C1 segment of cervical spinal cord (tissue), 14 donors: ENCODE measurements around the gene SRPK2.
A peak's percentile ranks its signal among the peaks of the same experiment; 100 is the strongest.
"Not testable (repeated sequence)": the region's sequence is repeated elsewhere in the genome, so short reads cannot be mapped to it uniquely, and the experiment has no call there.

Experiments used
- DNase-seq, 14 donors: peaks; one replicate each; lab custom pipeline; 2025; lab: John Stamatoyannopoulos, UW

The SRPK2 gene

DNA sequence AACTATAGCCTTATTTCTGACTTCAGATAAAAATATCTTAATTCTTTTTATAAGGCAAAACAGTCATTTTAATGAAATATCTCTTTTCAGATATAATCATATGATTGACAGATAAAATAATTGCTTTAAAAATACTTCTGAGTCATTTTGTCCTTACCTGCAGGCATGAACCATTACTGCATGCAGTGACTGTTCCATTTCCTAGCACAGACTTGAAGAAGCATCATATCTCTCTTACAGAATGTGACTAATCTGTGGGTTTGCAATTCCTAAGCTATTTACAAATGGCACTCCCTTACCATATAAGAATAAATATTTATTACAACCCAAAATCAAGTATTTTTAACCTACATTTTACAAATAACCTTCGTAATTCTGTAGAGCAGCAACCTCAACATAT is 120.7 kb downstream of the SRPK2 start:
- DNase-seq, result peak in 1 of 14 donors; percentile 41

- DNase-seq, result peak in 1 of 14 donors; percentile 7
These were observed 121.5 kb downstream of the SRPK2 start for GRCh38 chr7:105267244-105267643.

DNA sequence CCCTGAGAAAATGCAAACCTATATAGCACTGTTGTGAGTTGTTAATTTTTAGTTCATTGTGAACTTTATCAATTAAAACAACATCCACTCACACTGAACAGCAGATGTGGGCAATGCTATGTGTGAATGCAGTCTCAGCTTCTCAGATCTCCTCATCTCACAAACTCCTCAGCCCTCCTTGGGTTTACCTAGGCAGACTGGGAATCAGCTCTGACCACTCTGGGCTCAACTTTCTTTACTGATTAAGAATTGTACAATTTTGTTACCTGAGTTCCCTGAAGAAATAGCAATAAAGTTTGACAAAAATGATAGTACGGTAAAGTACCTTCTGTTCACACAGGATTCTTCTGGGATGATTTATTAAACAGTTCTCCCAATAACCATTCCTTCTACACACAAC is 124.0 kb downstream of the SRPK2 start:
- no peak for DNase-seq

DNA sequence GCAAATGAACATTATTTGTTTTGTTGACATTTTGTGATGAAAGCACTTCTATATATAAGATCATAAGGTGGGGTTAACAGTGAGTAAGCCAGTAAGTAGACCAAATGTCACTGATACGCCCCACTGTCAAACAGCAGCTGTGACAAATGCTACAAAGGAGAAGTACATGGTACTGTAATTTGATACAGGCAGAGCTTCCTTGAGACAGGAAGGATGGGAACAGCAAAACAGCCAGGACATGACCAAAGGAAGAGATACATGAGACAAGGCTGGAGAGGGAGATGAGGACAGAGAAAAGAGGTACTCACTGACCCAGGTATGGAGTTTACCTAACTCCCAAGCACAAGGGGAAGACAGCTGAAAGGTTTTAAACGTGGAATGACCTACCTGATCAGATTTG is 127.0 kb downstream of the SRPK2 start:
- DNase-seq, result no peak

DNA sequence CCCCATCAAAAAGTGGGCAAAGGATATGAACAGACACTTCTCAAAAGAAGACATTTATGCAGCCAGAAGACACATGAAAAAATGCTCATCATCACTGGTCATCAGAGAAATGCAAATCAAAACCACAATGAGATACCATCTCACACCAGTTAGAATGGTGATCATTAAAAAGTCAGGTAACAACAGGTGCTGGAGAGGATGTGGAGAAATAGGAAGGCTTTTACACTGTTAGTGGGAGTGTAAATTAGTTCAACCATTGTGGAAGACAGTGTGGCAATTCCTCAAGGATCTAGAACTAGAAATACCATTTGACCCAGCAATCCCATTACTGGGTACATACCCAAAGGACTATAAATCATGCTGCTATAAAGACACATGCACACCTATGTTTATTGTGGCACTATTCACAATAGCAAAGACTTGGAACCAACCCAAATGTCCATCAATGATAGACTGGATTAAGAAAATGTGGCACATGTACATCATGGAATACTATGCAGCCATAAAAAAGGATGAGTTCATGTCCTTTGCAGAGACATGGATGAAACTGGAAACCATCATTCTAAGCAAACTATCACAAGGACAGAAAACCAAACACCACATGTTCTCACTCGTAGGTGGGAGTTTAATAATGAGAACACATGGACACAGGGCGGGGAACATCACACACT is 128.4 kb downstream of the SRPK2 start:
- DNase-seq, result not testable (repeated sequence)

DNA sequence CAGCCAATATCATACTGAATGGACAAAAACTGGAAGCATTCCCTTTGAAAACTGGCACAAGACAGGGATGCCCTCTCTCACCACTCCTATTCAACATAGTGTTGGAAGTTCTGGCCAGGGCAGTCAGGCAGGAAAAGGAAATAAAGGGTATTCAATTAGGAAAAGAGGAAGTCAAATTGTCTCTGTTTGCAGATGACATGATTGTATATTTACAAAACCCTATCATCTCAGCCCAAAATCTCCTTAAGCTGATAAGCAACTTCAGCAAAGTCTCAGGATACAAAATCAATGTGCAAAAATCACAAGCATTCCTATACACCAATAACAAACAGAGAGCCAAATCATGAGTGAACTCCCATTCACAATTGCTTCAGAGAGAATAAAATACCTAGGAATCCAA is 129.8 kb downstream of the SRPK2 start:
- DNase-seq, result not testable (repeated sequence)

GRCh38 chr7:105257338-105257737 is 131.4 kb downstream of the SRPK2 start:
- no peak for DNase-seq

- DNase-seq, result no peak
These were observed 131.9 kb downstream of the SRPK2 start for GRCh38 chr7:105256761-105257231.

- DNase-seq, result no peak
These were observed 138.0 kb downstream of the SRPK2 start for GRCh38 chr7:105250706-105251105.

DNA sequence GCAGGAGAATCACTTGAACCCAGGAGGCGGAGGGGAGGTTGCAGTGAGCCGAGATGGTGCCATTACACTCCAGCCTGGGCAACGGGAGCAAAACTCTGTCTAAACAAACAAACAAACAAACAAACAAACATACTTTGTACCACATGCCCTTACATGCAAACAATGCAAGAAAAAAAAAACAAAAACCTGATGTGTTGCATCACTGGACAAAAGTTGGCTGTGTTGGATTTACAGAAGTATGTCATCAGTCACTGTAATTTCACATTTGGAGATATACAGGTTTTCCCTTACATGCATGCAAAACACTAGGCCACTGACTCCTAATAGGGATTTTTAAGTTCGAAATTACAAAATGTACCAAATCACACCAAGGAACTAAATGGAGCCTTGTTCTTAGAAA is 138.5 kb downstream of the SRPK2 start:
- no peak for DNase-seq

DNA sequence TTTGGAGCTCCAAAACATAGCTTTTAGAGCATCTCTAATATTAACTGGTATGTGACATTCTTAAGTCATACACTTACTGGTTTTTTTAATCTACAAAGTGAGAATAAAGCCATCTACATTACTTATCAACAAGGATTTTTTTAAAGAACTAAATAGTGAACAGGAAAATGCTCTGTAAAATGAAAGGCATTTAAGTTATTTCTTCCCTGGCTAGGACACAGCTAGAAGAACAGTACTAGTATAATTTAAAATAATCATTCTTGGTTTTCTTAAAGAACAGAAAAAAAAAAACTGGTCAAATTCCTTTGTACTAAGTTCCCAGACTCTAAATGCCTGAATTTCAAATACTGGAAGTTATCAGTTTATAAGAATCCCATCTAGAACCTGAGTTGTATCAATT is 139.5 kb downstream of the SRPK2 start:
- no peak for DNase-seq

GRCh38 chr7:105246679-105247078 is 142.0 kb downstream of the SRPK2 start:
- no peak for DNase-seq

- DNase-seq, result no peak
These were observed 142.5 kb downstream of the SRPK2 start for GRCh38 chr7:105246256-105246655.

DNA sequence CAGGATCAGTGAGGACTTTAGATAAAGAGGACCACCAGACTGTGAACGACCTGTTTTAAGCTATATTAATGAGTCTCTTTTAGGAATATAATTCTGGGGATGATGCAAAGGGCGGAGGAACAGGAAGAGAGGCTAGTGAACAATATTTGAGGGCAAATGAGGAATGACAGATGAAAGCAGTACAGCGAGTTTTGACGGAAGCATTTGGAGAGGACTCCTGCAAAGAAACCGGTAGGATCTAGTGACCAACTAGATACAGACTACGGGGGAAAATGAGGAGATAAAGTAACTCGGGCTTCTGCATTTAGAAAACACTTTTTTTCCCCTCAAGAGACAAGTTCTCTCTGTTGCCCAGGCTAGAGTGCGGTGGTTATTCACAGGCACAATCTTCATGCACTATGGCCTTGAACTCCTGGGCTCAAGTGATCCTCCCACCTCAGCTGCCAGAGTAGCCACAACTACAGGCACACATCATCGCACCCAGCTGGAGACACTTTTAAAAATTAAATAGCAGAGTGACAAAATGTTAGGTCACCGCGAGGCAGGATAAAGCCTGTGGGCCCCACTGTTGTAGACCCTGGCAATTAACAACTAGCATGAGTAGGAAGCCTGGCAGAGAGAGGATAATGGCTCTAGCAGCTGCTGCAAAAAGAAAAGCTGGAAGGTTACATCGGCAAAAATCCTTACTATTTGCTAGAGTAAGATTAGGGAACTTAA is 143.2 kb downstream of the SRPK2 start:
- no peak for DNase-seq

- DNase-seq, result no peak
These were observed 144.1 kb downstream of the SRPK2 start for GRCh38 chr7:105244594-105244993.

- DNase-seq, result no peak
These were observed 147.5 kb downstream of the SRPK2 start for GRCh38 chr7:105241198-105241597.

- no peak for DNase-seq
These were observed 150.4 kb downstream of the SRPK2 start for GRCh38 chr7:105238198-105238765.

DNA sequence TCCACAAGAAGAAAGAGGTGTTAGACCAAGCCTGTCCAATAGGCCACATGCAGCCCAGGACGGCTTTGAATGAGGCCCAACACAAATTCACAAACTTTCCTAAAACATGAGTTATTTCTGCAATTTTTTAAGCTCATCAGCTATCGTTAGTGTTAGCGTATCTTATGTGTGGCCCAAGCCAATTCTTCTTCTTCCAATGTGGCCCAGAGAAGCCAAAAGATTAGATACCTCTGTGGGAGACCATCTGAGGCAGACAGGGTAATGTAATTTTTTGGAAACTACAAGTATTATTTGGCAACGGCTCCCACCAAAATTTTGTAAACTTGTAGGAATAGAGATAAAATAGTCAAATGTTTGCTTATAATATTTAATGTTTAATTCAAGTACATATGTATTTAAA is 153.8 kb downstream of the SRPK2 start:
- DNase-seq, result no peak

- not testable (repeated sequence) for DNase-seq
These were observed 155.9 kb downstream of the SRPK2 start for GRCh38 chr7:105232829-105233291.

GRCh38 chr7:105230486-105230885 is 158.2 kb downstream of the SRPK2 start:
- no peak for DNase-seq

DNA sequence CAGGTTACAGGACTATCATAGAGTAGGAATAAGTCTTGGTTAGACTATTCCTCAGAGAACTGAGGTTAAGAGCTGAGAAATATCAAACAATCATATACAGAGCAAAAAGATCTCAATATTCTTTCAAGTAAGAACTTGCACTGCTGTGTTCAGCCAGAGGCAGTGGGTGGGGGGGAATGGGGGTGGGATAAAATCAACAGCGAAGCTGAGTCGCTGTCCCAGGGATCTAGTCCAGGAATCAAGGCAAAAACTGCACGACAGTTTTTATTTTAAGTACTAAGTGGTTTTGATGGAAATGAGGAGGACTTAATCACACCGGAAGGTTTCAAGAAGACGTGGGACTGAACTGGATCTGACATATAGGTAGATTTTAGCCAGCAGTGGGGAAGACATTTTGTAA is 159.1 kb downstream of the SRPK2 start:
- no peak for DNase-seq

DNA sequence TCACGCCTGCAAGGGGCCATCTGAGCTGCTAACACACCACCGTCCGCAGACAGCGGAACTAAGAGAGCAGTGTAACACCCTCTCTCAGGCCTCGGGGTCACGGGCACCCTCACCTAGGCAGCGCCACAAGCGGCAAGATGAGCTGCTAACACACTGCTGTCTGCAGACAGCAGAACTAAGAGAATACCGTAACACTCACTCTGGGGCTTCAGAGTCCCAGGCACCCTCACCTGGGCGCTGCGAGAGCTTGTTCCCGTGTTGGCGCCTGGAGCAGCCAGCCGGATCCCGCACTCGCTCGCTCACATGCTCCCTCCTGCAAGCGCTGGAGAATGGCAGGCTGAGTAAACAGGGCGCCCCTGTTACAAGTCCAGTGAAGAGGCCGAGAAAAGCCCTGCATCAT is 160.2 kb downstream of the SRPK2 start:
- peak in 1 of 14 donors; percentile 21 for DNase-seq

DNA sequence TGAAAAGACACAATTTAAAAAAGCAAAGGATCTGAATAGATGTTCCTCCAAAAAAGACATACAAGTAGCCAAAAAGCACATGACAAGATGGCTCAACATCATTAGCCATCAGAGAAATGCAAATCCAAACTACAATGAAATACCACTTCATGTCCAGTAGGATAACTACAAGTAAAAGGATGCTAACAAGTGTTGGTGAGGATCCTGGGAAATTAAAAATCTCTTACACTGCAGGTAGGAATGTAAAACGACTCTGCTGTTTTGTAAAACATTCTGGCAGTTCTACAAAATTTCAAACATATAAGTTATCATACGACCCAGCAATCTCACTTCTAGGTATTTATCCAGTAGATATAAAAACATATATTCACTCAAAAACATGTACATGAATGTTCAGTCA is 161.3 kb downstream of the SRPK2 start:
- no peak for DNase-seq
